ENCODE data around the gene SPAG9. TPM values are rescaled to one million over a fixed set of nuclear protein-coding genes. Genes with fewer than 3 reads are reported as not detected.

The SPAG9 gene
- polyA plus RNA-seq, 1 donor from 2014 or later = 201 TPM

DNA sequence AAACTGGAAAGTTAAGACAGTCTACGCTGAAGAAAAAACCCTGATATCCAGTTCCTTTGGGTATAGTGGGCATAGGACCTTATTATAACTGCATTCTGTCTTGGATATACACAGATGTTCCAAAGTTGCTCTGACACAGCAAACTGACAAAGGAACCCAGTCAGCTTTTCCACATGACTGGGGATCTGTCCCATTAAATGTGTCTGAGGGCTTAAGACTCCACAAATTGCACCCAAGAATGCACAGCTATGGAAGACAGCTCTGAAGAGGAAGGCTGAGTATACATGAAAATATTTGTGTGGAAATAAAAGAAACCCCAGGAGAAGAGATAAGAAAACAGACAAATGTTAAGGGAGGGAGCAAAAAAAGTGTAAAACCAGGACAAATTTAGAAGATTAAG is 114.1 kb downstream of the SPAG9 start:
- Histone ChIP-seq H3K27me3 (ENCODE audit: insufficient read depth, low read depth, low read length) (no peaks in the 10 kb centered on the region), H3K9me3 (ENCODE audit: low read length) (no peaks in the 10 kb centered on the region), H3K79me2 (replicated peaks; ENCODE audit: insufficient read depth, low read length) (peaks cover 8% of the 10 kb centered on the region), H2AFZ (ENCODE audit: low read depth, low read length) (no peak overlapping the region), H3K36me3 (ENCODE audit: insufficient read depth, low read length) (peaks cover 14% of the 10 kb centered on the region), H3K4me2 (ENCODE audit: low read length) (no peak overlapping the region), H3K4me3 (ENCODE audit: low read length) (no peak overlapping the region), H3K9ac (ENCODE audit: low read length) (no peak overlapping the region), H4K20me1 (ENCODE audit: insufficient read depth) (no peaks in the 10 kb centered on the region), H3K27ac (ENCODE audit: low read length) (no peak overlapping the region), H3K9me2 (ENCODE audit: insufficient read depth, low read length) (no peaks in the 10 kb centered on the region), H3F3A (ENCODE audit: insufficient read depth, low read length, poor library complexity, severe bottlenecking) (no peaks in the 10 kb centered on the region)
- TF ChIP-seq EP300 (conservative IDR thresholded peaks at IDR 0.05; ENCODE audit: poor library complexity, severe bottlenecking) (no peak), TAF1 (IDR thresholded peaks at IDR 0.05; ENCODE audit: low read depth) (no peak), MXI1 (conservative IDR thresholded peaks at IDR 0.05; ENCODE audit: poor library complexity, severe bottlenecking) (no peak), RAD21 (conservative IDR thresholded peaks at IDR 0.05) (no peak), POLR2AphosphoS5 (IDR thresholded peaks at IDR 0.05) (no peak)
- TF ChIP-seq, protein P1, sequence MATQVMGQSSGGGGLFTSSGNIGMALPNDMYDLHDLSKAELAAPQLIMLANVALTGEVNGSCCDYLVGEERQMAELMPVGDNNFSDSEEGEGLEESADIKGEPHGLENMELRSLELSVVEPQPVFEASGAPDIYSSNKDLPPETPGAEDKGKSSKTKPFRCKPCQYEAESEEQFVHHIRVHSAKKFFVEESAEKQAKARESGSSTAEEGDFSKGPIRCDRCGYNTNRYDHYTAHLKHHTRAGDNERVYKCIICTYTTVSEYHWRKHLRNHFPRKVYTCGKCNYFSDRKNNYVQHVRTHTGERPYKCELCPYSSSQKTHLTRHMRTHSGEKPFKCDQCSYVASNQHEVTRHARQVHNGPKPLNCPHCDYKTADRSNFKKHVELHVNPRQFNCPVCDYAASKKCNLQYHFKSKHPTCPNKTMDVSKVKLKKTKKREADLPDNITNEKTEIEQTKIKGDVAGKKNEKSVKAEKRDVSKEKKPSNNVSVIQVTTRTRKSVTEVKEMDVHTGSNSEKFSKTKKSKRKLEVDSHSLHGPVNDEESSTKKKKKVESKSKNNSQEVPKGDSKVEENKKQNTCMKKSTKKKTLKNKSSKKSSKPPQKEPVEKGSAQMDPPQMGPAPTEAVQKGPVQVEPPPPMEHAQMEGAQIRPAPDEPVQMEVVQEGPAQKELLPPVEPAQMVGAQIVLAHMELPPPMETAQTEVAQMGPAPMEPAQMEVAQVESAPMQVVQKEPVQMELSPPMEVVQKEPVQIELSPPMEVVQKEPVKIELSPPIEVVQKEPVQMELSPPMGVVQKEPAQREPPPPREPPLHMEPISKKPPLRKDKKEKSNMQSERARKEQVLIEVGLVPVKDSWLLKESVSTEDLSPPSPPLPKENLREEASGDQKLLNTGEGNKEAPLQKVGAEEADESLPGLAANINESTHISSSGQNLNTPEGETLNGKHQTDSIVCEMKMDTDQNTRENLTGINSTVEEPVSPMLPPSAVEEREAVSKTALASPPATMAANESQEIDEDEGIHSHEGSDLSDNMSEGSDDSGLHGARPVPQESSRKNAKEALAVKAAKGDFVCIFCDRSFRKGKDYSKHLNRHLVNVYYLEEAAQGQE (IDR thresholded peaks at IDR 0.05; ENCODE audit: borderline replicate concordance) = no peak

DNA sequence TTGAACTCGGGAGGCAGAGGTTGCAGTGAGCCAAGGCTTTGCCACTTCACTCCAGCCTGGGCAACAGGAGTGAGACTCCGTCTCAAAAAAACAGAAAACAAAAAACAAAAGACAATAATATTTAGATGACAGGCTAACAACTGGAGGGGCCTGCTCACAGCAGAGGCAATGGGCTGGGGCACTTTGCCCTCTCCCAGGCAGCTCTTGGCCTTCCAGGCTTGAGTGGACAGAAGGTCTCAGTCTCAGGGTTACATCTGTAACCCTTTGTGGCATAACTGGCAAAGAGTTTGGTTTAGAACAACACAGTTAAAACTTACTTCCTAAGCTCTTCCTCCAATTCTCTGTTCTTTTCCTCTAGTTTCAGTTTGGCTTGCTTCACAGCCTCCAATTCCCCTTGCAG is 114.9 kb downstream of the SPAG9 start:
- Histone ChIP-seq H3F3A (ENCODE audit: insufficient read depth, low read length, poor library complexity, severe bottlenecking) (no peaks in the 10 kb centered on the region), H3K9me3 (ENCODE audit: low read length) (no peaks in the 10 kb centered on the region), H3K9me2 (ENCODE audit: insufficient read depth, low read length) (no peaks in the 10 kb centered on the region), H3K27me3 (ENCODE audit: insufficient read depth, low read depth, low read length) (no peaks in the 10 kb centered on the region), H2AFZ (ENCODE audit: low read depth, low read length) (no peak overlapping the region), H3K27ac (ENCODE audit: low read length) (no peak overlapping the region), H3K4me3 (ENCODE audit: low read length) (no peak overlapping the region), H3K36me3 (ENCODE audit: insufficient read depth, low read length) (peaks cover 14% of the 10 kb centered on the region), H4K20me1 (ENCODE audit: insufficient read depth) (no peaks in the 10 kb centered on the region), H3K79me2 (replicated peaks; ENCODE audit: insufficient read depth, low read length) (peaks cover 11% of the 10 kb centered on the region), H3K4me2 (ENCODE audit: low read length) (no peak overlapping the region), H3K9ac (ENCODE audit: low read length) (no peak overlapping the region)
- TF ChIP-seq TAF1 (IDR thresholded peaks at IDR 0.05; ENCODE audit: low read depth) (no peak), EZH2 (IDR thresholded peaks at IDR 0.05; ENCODE audit: borderline replicate concordance, insufficient read depth, low read length, poor library complexity, severe bottlenecking) (no peak), SMC3 (conservative IDR thresholded peaks at IDR 0.05; ENCODE audit: poor library complexity) (no peak), RAD21 (conservative IDR thresholded peaks at IDR 0.05) (no peak)

DNA sequence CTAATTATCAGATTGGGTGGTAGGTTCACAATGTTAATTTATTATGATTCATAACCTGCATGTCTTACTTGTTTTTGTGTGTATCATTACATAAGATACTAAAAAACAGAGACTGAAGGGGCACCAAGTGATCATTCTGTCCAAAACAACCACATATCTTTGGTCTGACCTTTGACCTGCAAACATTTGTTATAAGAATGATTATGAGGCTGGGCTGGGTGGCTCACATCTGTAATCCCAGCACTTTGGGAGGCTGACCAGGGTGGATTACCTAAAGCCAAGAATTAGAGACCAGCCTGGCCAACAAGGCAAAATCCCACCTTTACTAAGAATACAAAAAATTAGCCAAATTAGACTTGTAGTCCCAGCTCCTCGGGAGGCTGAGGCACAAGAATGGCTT is 116.4 kb downstream of the SPAG9 start:
- Histone ChIP-seq H3K79me2 (replicated peaks; ENCODE audit: insufficient read depth, low read length) (peaks cover 11% of the 10 kb centered on the region), H3K9me3 (ENCODE audit: low read length) (no peaks in the 10 kb centered on the region), H3K27me3 (ENCODE audit: insufficient read depth, low read depth, low read length) (no peaks in the 10 kb centered on the region), H4K20me1 (ENCODE audit: insufficient read depth) (no peaks in the 10 kb centered on the region), H2AFZ (ENCODE audit: low read depth, low read length) (no peak overlapping the region), H3K27ac (ENCODE audit: low read length) (no peak overlapping the region), H3F3A (ENCODE audit: insufficient read depth, low read length, poor library complexity, severe bottlenecking) (no peaks in the 10 kb centered on the region), H3K36me3 (ENCODE audit: insufficient read depth, low read length) (peaks cover 4% of the 10 kb centered on the region), H3K9ac (ENCODE audit: low read length) (no peak overlapping the region), H3K4me2 (ENCODE audit: low read length) (no peak overlapping the region), H3K4me3 (ENCODE audit: low read length) (no peak overlapping the region), H3K9me2 (ENCODE audit: insufficient read depth, low read length) (no peaks in the 10 kb centered on the region)
- no peak for TF ChIP-seq MXI1 (conservative IDR thresholded peaks at IDR 0.05; ENCODE audit: poor library complexity, severe bottlenecking)
- TF ChIP-seq, protein P2, sequence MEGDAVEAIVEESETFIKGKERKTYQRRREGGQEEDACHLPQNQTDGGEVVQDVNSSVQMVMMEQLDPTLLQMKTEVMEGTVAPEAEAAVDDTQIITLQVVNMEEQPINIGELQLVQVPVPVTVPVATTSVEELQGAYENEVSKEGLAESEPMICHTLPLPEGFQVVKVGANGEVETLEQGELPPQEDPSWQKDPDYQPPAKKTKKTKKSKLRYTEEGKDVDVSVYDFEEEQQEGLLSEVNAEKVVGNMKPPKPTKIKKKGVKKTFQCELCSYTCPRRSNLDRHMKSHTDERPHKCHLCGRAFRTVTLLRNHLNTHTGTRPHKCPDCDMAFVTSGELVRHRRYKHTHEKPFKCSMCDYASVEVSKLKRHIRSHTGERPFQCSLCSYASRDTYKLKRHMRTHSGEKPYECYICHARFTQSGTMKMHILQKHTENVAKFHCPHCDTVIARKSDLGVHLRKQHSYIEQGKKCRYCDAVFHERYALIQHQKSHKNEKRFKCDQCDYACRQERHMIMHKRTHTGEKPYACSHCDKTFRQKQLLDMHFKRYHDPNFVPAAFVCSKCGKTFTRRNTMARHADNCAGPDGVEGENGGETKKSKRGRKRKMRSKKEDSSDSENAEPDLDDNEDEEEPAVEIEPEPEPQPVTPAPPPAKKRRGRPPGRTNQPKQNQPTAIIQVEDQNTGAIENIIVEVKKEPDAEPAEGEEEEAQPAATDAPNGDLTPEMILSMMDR (IDR thresholded peaks at IDR 0.05; ENCODE audit: poor library complexity, severe bottlenecking) = no peak
- TF ChIP-seq, protein P1 (IDR thresholded peaks at IDR 0.05; ENCODE audit: borderline replicate concordance) = no peak
- no peak for TF ChIP-seq RAD21 (conservative IDR thresholded peaks at IDR 0.05)
- no peak for TF ChIP-seq SMC3 (conservative IDR thresholded peaks at IDR 0.05; ENCODE audit: poor library complexity)
- TF ChIP-seq EP300 (conservative IDR thresholded peaks at IDR 0.05; ENCODE audit: poor library complexity, severe bottlenecking) = no peak
- TF ChIP-seq POLR2AphosphoS5 (IDR thresholded peaks at IDR 0.05) = no peak
- TF ChIP-seq EZH2 (IDR thresholded peaks at IDR 0.05; ENCODE audit: borderline replicate concordance, insufficient read depth, low read length, poor library complexity, severe bottlenecking) = no peak

Measured in neural cell (in vitro differentiated cells).